ENCODE measurements around the gene FEM1A. TPM values are rescaled to one million over a fixed set of nuclear protein-coding genes. Genes with fewer than 3 reads are reported as not detected.

The FEM1A gene
- total and polyA plus RNA-seq, 2 of the 13 experiments (the other 11 are each of a cell fraction or from before 2014, with no cell fraction given): 3.2 to 10.8 TPM

DNA sequence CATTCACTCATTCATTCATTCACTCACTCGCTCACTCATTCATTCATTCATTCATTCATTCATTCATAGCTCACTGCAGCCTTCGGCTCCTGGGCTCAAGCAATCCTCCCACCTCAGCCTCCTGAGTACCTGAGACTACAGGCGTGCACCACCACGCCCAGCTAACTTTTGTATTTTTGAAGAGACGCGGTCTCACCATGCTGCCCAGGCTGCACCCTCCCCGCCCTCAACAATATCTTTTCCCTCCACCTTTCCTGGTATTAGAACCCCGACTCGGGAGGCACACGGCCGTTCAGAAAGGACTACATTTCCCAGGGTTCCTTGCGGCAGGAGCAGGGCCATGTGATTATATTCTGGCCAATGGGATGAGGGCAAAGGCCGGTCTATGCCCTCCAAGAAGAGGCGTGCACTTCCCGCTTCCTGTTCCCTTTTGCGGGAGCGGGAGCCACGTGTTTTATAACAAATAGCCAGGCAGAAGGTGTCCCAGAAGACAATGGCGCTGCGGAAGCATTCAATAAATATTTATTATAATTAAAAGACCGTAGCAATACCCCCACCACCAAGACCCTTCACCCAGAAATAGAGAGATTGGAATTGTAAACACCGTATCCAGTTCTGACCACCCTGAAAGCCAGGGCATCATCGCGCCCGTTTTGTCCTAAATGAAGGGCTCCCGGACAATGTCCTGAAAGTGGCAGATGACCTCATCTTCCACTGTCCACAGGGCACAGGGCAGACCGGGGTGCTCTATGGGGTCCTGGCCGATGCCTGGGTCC is 24.1 kb downstream of the FEM1A start (continued):
- TF ChIP-seq ZNF687 (CRISPR knock-in tag; IDR thresholded peaks at IDR 0.05) (peak; percentile 77), ZNF770 (CRISPR knock-in tag; IDR thresholded peaks at IDR 0.05) (peak; percentile 85), ARID2 (CRISPR knock-in tag; IDR thresholded peaks at IDR 0.05; ENCODE audit: borderline replicate concordance) (no peak), RBM39 (IDR thresholded peaks at IDR 0.05; ENCODE audit: low read depth, low read length, poor library complexity, severe bottlenecking) (peak; percentile 11), FOSL2 (CRISPR knock-in tag; IDR thresholded peaks at IDR 0.05) (peak; percentile 13; the same call in 1 of the 2 replicates), GATAD1 (CRISPR knock-in tag; IDR thresholded peaks at IDR 0.05) (peak; percentile 70), KLF11 (CRISPR knock-in tag; IDR thresholded peaks at IDR 0.05) (0 out of 2 replicates have a peak, but pooled peaks have one; percentile 45), KDM1A (CRISPR knock-in tag; IDR thresholded peaks at IDR 0.05) (no peak), SRF (IDR thresholded peaks at IDR 0.05; ENCODE audit: low read depth, low read length) (peak; percentile 91), ZBTB7B (CRISPR knock-in tag; IDR thresholded peaks at IDR 0.05) (no peak), POLR2AphosphoS5 (IDR thresholded peaks at IDR 0.05; ENCODE audit: low read depth, low read length) (peak; percentile 41; the same call in 1 of the 2 replicates), NFYB (CRISPR knock-in tag; IDR thresholded peaks at IDR 0.05) (peak; percentile 83), ZBTB1 (CRISPR knock-in tag; IDR thresholded peaks at IDR 0.05; ENCODE audit: borderline replicate concordance) (no peak), ARNTL (CRISPR knock-in tag; IDR thresholded peaks at IDR 0.05) (0 out of 2 replicates have a peak, but pooled peaks have one; percentile 45), NR2F1 (CRISPR knock-in tag; IDR thresholded peaks at IDR 0.05) (no peak; a peak in 1 of 4 replicates), HDAC2 (CRISPR knock-in tag; IDR thresholded peaks at IDR 0.05) (peak; percentile 57; the same call in 1 of the 2 replicates), TBX2 (CRISPR knock-in tag; IDR thresholded peaks at IDR 0.05; ENCODE audit: borderline replicate concordance) (0 out of 2 replicates have a peak, but pooled peaks have one; percentile 34)
- TF ChIP-seq, protein P1, sequence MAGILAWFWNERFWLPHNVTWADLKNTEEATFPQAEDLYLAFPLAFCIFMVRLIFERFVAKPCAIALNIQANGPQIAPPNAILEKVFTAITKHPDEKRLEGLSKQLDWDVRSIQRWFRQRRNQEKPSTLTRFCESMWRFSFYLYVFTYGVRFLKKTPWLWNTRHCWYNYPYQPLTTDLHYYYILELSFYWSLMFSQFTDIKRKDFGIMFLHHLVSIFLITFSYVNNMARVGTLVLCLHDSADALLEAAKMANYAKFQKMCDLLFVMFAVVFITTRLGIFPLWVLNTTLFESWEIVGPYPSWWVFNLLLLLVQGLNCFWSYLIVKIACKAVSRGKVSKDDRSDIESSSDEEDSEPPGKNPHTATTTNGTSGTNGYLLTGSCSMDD (CRISPR knock-in tag; IDR thresholded peaks at IDR 0.05): no peak
- TF ChIP-seq, protein P2, sequence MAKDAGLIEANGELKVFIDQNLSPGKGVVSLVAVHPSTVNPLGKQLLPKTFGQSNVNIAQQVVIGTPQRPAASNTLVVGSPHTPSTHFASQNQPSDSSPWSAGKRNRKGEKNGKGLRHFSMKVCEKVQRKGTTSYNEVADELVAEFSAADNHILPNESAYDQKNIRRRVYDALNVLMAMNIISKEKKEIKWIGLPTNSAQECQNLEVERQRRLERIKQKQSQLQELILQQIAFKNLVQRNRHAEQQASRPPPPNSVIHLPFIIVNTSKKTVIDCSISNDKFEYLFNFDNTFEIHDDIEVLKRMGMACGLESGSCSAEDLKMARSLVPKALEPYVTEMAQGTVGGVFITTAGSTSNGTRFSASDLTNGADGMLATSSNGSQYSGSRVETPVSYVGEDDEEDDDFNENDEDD (CRISPR knock-in tag; IDR thresholded peaks at IDR 0.05; ENCODE audit: borderline replicate concordance): peak; percentile 95; the same call in 1 of the 2 replicates
- TF ChIP-seq, protein P3, sequence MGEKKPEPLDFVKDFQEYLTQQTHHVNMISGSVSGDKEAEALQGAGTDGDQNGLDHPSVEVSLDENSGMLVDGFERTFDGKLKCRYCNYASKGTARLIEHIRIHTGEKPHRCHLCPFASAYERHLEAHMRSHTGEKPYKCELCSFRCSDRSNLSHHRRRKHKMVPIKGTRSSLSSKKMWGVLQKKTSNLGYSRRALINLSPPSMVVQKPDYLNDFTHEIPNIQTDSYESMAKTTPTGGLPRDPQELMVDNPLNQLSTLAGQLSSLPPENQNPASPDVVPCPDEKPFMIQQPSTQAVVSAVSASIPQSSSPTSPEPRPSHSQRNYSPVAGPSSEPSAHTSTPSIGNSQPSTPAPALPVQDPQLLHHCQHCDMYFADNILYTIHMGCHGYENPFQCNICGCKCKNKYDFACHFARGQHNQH (CRISPR knock-in tag; IDR thresholded peaks at IDR 0.05): no peak
